GM12872 (cell line): Measurements from ENCODE around the gene ZNF516.

Experiments used
- TF ChIP-seq, protein P1 (sequence below): IDR thresholded peaks from 3 replicates; pipeline ENCODE4 v1.5.1; 2011; ENCODE audit warnings: low read depth, mild to moderate bottlenecking, low read length, moderate library complexity; ENCODE audit not compliant: insufficient read depth

Gene ZNF516

DNA sequence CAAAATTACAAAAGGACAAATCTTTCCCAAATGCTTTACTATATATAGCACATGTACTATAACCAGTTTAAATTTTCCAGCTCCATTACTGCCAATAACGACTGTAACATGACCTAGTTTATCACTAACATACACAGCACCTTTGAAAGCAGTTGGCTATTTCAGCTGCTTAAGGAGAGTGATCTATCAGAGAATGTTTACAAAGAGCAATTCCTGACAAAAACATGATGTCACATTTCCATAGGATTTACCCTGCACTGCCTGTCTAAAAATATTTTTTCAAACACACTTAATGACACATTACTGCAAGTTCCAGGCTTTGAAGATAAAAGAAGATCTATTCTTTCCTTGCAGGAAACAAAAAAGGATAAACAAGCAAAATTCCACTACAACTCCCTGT is 40.6 kb downstream of the ZNF516 start:
- TF ChIP-seq, protein P1, sequence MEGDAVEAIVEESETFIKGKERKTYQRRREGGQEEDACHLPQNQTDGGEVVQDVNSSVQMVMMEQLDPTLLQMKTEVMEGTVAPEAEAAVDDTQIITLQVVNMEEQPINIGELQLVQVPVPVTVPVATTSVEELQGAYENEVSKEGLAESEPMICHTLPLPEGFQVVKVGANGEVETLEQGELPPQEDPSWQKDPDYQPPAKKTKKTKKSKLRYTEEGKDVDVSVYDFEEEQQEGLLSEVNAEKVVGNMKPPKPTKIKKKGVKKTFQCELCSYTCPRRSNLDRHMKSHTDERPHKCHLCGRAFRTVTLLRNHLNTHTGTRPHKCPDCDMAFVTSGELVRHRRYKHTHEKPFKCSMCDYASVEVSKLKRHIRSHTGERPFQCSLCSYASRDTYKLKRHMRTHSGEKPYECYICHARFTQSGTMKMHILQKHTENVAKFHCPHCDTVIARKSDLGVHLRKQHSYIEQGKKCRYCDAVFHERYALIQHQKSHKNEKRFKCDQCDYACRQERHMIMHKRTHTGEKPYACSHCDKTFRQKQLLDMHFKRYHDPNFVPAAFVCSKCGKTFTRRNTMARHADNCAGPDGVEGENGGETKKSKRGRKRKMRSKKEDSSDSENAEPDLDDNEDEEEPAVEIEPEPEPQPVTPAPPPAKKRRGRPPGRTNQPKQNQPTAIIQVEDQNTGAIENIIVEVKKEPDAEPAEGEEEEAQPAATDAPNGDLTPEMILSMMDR, result no peak

GRCh38 chr18:76453932-76454331 is 41.1 kb downstream of the ZNF516 start:
- TF ChIP-seq, protein P1, result no peak

- TF ChIP-seq, protein P1, result no peak
Measured at GRCh38 chr18:76453057-76453561, 41.9 kb downstream of the ZNF516 start.

DNA sequence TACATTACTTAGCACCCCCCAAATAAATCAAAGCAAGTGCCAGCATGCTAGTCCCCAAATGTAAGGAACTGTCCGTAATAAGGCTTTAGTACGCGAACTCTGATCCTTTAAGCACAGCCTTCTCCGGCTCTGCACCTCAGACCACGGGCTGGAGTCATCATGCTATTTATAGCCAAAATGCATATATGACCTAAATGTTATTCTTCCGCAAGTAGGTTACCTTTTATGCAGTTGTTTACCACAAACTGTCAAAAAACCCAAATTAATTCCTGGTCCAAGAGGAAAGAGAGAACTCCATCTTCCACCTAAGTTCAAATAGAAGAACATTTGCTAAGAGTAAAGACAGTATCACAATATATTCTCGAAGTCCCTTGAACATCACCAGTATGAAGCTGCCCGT is 42.7 kb downstream of the ZNF516 start:
- TF ChIP-seq, protein P1, result no peak

- TF ChIP-seq, protein P1, result no peak
Measured at GRCh38 chr18:76451396-76452331, 43.4 kb downstream of the ZNF516 start.

DNA sequence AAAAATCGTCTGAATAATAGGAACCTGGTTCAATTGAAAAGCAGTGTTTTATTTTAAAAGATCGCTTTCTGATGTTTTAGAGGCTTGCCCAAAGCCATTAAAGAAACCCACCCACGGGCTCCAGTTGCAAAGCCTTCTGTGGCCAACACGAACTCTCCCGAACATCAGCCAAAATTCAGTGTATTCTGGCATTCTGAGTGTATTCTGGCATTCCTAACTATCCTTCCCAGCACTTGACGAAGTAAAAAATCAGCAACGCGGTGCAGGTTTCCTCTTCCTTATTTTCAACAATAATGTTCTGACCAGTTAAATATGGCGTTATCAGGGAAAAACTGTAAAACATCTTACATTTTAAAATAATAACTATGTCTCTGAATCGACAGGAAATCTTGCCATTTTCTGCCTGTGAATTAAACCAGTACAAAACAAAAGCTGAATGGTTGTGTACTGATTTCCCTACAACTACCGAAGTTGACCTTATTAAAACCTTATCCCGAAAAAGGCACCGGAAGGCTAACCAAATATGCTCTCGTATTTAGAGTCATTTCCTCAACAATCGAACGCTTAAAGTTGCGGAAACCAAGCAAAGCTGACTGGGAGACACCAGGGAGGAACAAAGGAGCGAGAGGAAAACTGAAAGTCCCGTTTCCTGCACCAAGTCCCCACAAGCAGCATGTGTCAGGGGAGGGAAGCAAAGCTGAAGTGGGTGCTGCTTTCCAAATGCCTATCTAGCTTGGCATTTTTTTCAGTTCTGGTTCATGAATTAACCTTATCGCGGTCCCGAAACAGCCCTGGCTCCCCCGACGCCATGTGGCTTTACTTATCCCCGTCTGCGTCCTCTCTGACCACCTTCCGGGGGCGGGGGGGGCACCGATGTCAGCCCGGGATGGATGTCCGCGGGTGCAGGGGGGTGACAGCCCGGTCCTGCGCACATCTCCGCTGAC is 44.3 kb downstream of the ZNF516 start:
- TF ChIP-seq, protein P1, result no peak

DNA sequence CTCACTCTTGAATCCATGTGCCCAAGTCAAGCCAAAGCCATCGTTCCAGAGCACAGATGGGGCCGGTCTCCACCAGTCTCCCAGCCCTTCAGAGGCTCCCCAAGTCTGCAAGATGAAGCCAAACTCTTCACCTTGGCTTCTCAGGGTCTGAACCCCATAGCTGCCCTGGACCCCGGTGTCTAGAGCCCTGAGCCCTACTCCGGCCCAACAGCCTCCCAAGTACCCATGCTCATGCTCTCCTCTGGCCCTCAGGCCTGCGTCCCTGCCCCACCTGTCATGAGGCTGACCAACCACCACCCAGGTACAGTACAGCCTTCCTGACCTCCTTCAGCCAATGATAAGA is 46.0 kb downstream of the ZNF516 start:
- TF ChIP-seq, protein P1, result no peak
